ENCODE data around the gene FUCA1. TPM values are rescaled to one million over a fixed set of nuclear protein-coding genes. Genes with fewer than 3 reads are reported as not detected.
A peak's percentile ranks its signal among the peaks of the same experiment; 100 is the strongest.

Gene FUCA1
- total and polyA plus RNA-seq, 10 of the 15 experiments (the other 5 are each of a cell fraction or from before 2014, with no cell fraction given) = 33.3 to 117 (median 52.6) TPM

DNA sequence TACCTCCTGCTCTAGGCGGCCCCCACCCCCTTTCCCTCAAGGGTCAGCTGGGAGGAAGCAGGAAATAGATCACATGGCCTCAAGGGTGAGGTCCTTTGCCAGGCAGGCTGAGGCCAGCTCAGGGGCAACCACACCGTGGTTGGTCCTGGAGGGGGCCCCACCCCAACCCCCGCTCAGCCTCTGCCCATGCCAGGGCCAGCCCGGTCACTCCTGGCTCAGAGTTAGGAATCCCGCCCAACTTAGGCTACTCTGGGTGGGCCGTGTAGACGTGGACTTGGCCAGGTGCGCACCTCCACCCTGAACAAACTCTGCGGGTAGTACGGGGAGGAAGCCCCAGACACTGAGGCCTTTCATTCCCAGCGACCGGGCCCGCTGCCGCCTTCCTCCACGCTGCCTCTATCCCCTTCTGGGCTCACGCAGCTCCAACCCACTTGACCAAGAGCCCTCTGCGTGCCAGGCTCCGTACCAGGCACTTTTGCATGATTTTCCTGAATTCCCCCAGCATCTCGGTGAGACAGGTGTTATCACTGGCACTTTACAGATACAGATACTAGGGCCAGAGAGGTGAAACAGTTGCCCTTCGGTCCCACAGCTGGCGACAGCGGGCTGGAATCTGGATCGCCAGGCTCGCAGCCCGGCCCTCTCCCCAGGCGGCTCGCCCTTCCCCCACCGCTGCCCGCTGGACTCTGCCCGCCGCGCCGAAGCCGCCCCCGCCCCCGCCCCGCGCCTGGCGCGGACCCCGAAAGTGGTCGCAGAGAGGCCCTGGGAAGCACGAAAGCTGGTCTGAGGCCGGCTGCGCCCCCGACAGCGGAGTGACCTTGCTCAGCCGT is 68.3 kb downstream of the FUCA1 start:
- FAIRE-seq (peak; percentile 78), DNase-seq (ENCODE audit: low read depth, low spot score) (no peak), ATAC-seq (peak; percentile 42)
- peaks cover 6 to 13% of the 10 kb centered on the region in 2 experiments; a peak in 3 of 4 replicates for H3K36me3 ChIP-seq (ENCODE audit: control insufficient read depth in 2 of 2, insufficient read depth in 2 of 2, low read length in 1 of 2)
- ChIA-PET CTCF (interaction anchor here (0.6 to 3.2 kb wide), 10 partner anchors 11 to 116 kb away, joined by 3 to 39 read pairs (median 6); partner anchors contain the start of genes CNR2 and HMGCL), POLR2A (interaction anchor here (0.6 to 3.0 kb wide), 6 partner anchors 12 to 177 kb away, joined by 3 to 19 read pairs (median 4); partner anchors contain the start of genes HMGCL and PITHD1), SMC1A (ENCODE audit: uncharacterized antibody, unreplicated experiment) (interaction anchor here (1.4 to 3.5 kb wide), 4 partner anchors 23 to 117 kb away, joined by 3 to 13 read pairs (median 6); partner anchors contain the start of gene PITHD1), RAD21 (ENCODE audit: unreplicated experiment) (interaction anchor here (0.6 to 3.3 kb wide), 8 partner anchors 21 to 117 kb away, joined by 3 to 15 read pairs (median 6); partner anchors contain the start of gene PITHD1)
- under 1% methylated on average over 26 of the region's 48 CpGs for WGBS (ENCODE audit: insufficient coverage, insufficient replicate concordance, low lambda C conversion rate, missing lambda C conversion rate)
- in situ Hi-C loops (cut with MboI) (loop anchor here (10.0 to 25.0 kb wide), 2 partner anchors 65 to 1438 kb away; partner anchors contain the start of genes FUCA1, RSRP1 and SYF2), intact Hi-C loops (cut with micrococcal nuclease; ENCODE audit: unreplicated experiment) (no loop called here)
- H3K27me3 ChIP-seq (replicated peaks in 1 of 2; ENCODE audit: control insufficient read depth in 2 of 2, insufficient read depth in 2 of 2, low read length in 1 of 2) = no peaks in the 10 kb centered on the region
- peaks cover 9% of the 10 kb centered on the region for H3K4me1 ChIP-seq (ENCODE audit: control insufficient read depth, insufficient read depth, low read length)
- H3K4me2 ChIP-seq (ENCODE audit: control insufficient read depth, insufficient read depth) = peak overlapping the region; percentile 86
- peak overlapping the region; percentile 80 for H3K4me3 ChIP-seq
- H3K27ac ChIP-seq (ENCODE audit: control insufficient read depth, insufficient read depth) = peak overlapping the region; percentile 70
- H3K9me3 ChIP-seq (replicated peaks; ENCODE audit: control insufficient read depth, insufficient read depth, low read length) = no peaks in the 10 kb centered on the region
- peak overlapping the region; percentile 58 for H2AFZ ChIP-seq (ENCODE audit: control insufficient read depth, low read depth, low read length)
- peak overlapping the region; percentile 83 for H3K9ac ChIP-seq (ENCODE audit: control insufficient read depth, insufficient read depth, low read length)
- TSS peak; percentile 51 for BruUV-seq (replicated peaks)
- peaks cover 10% of the 10 kb centered on the region for H3K79me2 ChIP-seq (ENCODE audit: control insufficient read depth, insufficient read depth, low read length)
- no peaks in the 10 kb centered on the region for H4K20me1 ChIP-seq (ENCODE audit: control insufficient read depth, insufficient read depth)
- TF ChIP-seq TARDBP (IDR thresholded peaks at IDR 0.05; ENCODE audit: borderline replicate concordance) (no peak), SP1 (IDR thresholded peaks at IDR 0.05; ENCODE audit: low read depth, low read length) (no peak), FOXK2 (IDR thresholded peaks at IDR 0.05) (no peak), NFYB (IDR thresholded peaks at IDR 0.05; ENCODE audit: insufficient read depth, low read depth, low read length) (no peak), POU2F2 (IDR thresholded peaks at IDR 0.05; ENCODE audit: borderline replicate concordance, low read depth, low read length) (no peak; the same call in 2 of the 3 replicates), SMARCA5 (IDR thresholded peaks at IDR 0.05) (peak; percentile 64), SMAD1 (IDR thresholded peaks at IDR 0.05; ENCODE audit: low read depth, partially characterized antibody) (no peak), IRF4 (IDR thresholded peaks at IDR 0.05; ENCODE audit: low read depth, low read length) (no peak), MYB (IDR thresholded peaks at IDR 0.05; ENCODE audit: borderline replicate concordance, low read depth, low read length) (no peak), ZNF622 (IDR thresholded peaks at IDR 0.05) (no peak), PML (IDR thresholded peaks at IDR 0.05; ENCODE audit: low read length) (no peak), WRNIP1 (IDR thresholded peaks at IDR 0.05; ENCODE audit: borderline replicate concordance, low read depth, low read length) (no peak), RFX5 (IDR thresholded peaks at IDR 0.05; ENCODE audit: low read depth, low read length) (no peak), KLF5 (IDR thresholded peaks at IDR 0.05; ENCODE audit: partially characterized antibody) (no peak), YBX1 (IDR thresholded peaks at IDR 0.05) (no peak), PAX5 (IDR thresholded peaks at IDR 0.05; ENCODE audit: borderline replicate concordance, low read depth, low read length) (peak; percentile 8; the same call in 1 of the 2 replicates), BHLHE40 (IDR thresholded peaks at IDR 0.05; ENCODE audit: borderline replicate concordance in 1 of 2, low read depth in 2 of 2, low read length in 1 of 2) (no peak)
- TF ChIP-seq, protein P1, sequence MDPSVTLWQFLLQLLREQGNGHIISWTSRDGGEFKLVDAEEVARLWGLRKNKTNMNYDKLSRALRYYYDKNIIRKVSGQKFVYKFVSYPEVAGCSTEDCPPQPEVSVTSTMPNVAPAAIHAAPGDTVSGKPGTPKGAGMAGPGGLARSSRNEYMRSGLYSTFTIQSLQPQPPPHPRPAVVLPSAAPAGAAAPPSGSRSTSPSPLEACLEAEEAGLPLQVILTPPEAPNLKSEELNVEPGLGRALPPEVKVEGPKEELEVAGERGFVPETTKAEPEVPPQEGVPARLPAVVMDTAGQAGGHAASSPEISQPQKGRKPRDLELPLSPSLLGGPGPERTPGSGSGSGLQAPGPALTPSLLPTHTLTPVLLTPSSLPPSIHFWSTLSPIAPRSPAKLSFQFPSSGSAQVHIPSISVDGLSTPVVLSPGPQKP (IDR thresholded peaks at IDR 0.05; ENCODE audit: low read depth, low read length) = no peak
- TF ChIP-seq, protein P2, sequence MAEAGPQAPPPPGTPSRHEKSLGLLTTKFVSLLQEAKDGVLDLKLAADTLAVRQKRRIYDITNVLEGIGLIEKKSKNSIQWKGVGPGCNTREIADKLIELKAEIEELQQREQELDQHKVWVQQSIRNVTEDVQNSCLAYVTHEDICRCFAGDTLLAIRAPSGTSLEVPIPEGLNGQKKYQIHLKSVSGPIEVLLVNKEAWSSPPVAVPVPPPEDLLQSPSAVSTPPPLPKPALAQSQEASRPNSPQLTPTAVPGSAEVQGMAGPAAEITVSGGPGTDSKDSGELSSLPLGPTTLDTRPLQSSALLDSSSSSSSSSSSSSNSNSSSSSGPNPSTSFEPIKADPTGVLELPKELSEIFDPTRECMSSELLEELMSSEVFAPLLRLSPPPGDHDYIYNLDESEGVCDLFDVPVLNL (IDR thresholded peaks at IDR 0.05; ENCODE audit: low read depth, low read length) = no peak
